HepG2 (cell line): Measurements from ENCODE around the gene AFTPH. TPM values are rescaled to one million over a fixed set of nuclear protein-coding genes. Genes with fewer than 3 reads are reported as not detected.

Experiments used
- ARID2 ChIP-seq: sonication (generic); formaldehyde crosslinking; IDR thresholded peaks from 2 replicates; pipeline ENCODE4 v1.8.1; 2022; ENCODE audit warnings: mild to moderate bottlenecking, missing genetic modification reagents, borderline replicate concordance
- ELF1 ChIP-seq: sonication (generic); formaldehyde crosslinking; IDR thresholded peaks from 2 replicates; pipeline ENCODE4 v1.4.0; 2020; ENCODE audit warnings: missing genetic modification reagents
- HNF4A ChIP-seq: sonication (generic); formaldehyde crosslinking; IDR thresholded peaks from 2 replicates; pipeline ENCODE4 v1.4.0; 2020; ENCODE audit warnings: missing genetic modification reagents
- IKZF4 ChIP-seq: sonication (generic); formaldehyde crosslinking; IDR thresholded peaks from 2 replicates; pipeline ENCODE4 v1.5.1; 2020; ENCODE audit warnings: borderline replicate concordance, mild to moderate bottlenecking, low read depth, missing genetic modification reagents; ENCODE audit errors: not compliant biosample characterization
- MBD4 ChIP-seq: IDR thresholded peaks from 2 replicates; pipeline ENCODE4 v1.6.1; 2012; ENCODE audit warnings: low read length, inconsistent platforms, borderline replicate concordance
- NPAS2 ChIP-seq: sonication (generic); formaldehyde crosslinking; IDR thresholded peaks from 2 replicates; pipeline ENCODE4 v1.8.0; 2022; ENCODE audit warnings: mild to moderate bottlenecking, missing genetic modification reagents, borderline replicate concordance
- POLR2AphosphoS2 ChIP-seq: IDR thresholded peaks from 2 replicates; pipeline ENCODE4 v1.6.1; 2011; ENCODE audit warnings: low read depth, low read length, improper control_type of control experiment
- PTBP1 ChIP-seq: fragments of 200-400 bp; formaldehyde crosslinking; IDR thresholded peaks from 2 replicates; pipeline ENCODE4 v1.6.1; 2018; ENCODE audit warnings: low read length, low read depth; ENCODE audit not compliant: poor library complexity, severe bottlenecking
- RFXAP ChIP-seq: sonication (generic); formaldehyde crosslinking; IDR thresholded peaks from 2 replicates; pipeline ENCODE4 v1.4.0; 2020; ENCODE audit warnings: missing genetic modification reagents, borderline replicate concordance
- THYN1 ChIP-seq: sonication (generic); formaldehyde crosslinking; IDR thresholded peaks from 2 replicates; pipeline ENCODE4 v1.8.1; 2023; ENCODE audit warnings: low read depth, mild to moderate bottlenecking, moderate library complexity, missing genetic modification reagents, borderline replicate concordance
- ZBTB7A ChIP-seq: sonication (generic); formaldehyde crosslinking; IDR thresholded peaks from 2 replicates; pipeline ENCODE4 v1.8.0; 2022; ENCODE audit warnings: mild to moderate bottlenecking, missing genetic modification reagents
- ZFP82 ChIP-seq: sonication (generic); formaldehyde crosslinking; IDR thresholded peaks from 2 replicates; pipeline ENCODE4 v1.5.1; 2020; ENCODE audit warnings: mild to moderate bottlenecking, missing genetic modification reagents, borderline replicate concordance
- ZNF337 ChIP-seq: sonication (generic); formaldehyde crosslinking; IDR thresholded peaks from 2 replicates; pipeline ENCODE4 v1.5.1; 2020; ENCODE audit warnings: missing genetic modification reagents, low read depth, mild to moderate bottlenecking, borderline replicate concordance
- ZNF496 ChIP-seq: sonication (generic); formaldehyde crosslinking; IDR thresholded peaks from 2 replicates; pipeline ENCODE4 v1.8.1; 2023; ENCODE audit warnings: mild to moderate bottlenecking, moderate library complexity, missing genetic modification reagents; ENCODE audit not compliant: insufficient replicate concordance
- ZNF501 ChIP-seq: sonication (generic); formaldehyde crosslinking; IDR thresholded peaks from 2 replicates; pipeline ENCODE4 v1.5.1; 2020; ENCODE audit warnings: mild to moderate bottlenecking, moderate library complexity, missing genetic modification reagents
- ZNF546 ChIP-seq: sonication (generic); formaldehyde crosslinking; conservative IDR thresholded peaks from 2 replicates; pipeline ENCODE4 v1.8.1; 2023; ENCODE audit warnings: mild to moderate bottlenecking, missing genetic modification reagents
- ZNF569 ChIP-seq: sonication (generic); formaldehyde crosslinking; IDR thresholded peaks from 2 replicates; pipeline ENCODE4 v1.5.0; 2020; ENCODE audit warnings: mild to moderate bottlenecking, missing genetic modification reagents, moderate library complexity, borderline replicate concordance
- ZNF670 ChIP-seq: sonication (generic); formaldehyde crosslinking; IDR thresholded peaks from 2 replicates; pipeline ENCODE4 v1.8.0; 2022; ENCODE audit warnings: mild to moderate bottlenecking, missing genetic modification reagents, borderline replicate concordance
- polyA plus RNA-seq, 8 experiments: library from polyadenylated mRNA; depleted of rRNA in 3 of 8; stranded (reverse) in 7 of 8; unstranded in 1 of 8; fragments of >200 nt; fragmentation: Illumina TruSeq in 4 of 8; extraction: Trizol in 4 of 8; gene quantifications; 2 replicates each; pipeline versions ENCODE4 v1.2.1 to v1.2.3, GENCODE V29; 2011 to 2016; ENCODE audit warnings: low read depth in 4 of 8, missing spikeins in 1 of 8, mixed read lengths in 1 of 8; ENCODE audit not compliant: insufficient read depth in 1 of 8
- total RNA-seq, 5 experiments: library from RNA; depleted of rRNA; stranded (reverse); fragments of >200 nt; fragmentation: Illumina TruSeq; extraction: Trizol; gene quantifications; 2 replicates each; pipeline ENCODE4 v1.2.3, GENCODE V29; 2016; ENCODE audit warnings: low read depth in 1 of 5
- TF ChIP-seq, protein P1 (sequence below): sonication (generic); formaldehyde crosslinking; IDR thresholded peaks from 2 replicates; pipeline ENCODE4 v1.4.0; 2020; ENCODE audit warnings: mild to moderate bottlenecking, missing genetic modification reagents
- TF ChIP-seq, protein P2 (sequence below): IDR thresholded peaks from 2 replicates; pipeline ENCODE4 v1.6.1; 2016; ENCODE audit warnings: mild to moderate bottlenecking
- TF ChIP-seq, protein P3 (sequence below): sonication (generic); formaldehyde crosslinking; conservative IDR thresholded peaks from 2 replicates; pipeline ENCODE4 v1.4.0; 2020; ENCODE audit warnings: missing genetic modification reagents
- TF ChIP-seq, protein P4 (sequence below): sonication (generic); formaldehyde crosslinking; IDR thresholded peaks from 2 replicates; pipeline ENCODE4 v1.9.0; 2022; ENCODE audit warnings: low read depth, missing genetic modification reagents

The AFTPH gene
- total and polyA plus RNA-seq, 2 of the 13 experiments (the other 11 are each of a cell fraction or from before 2014, with no cell fraction given): 27.5 to 36.8 TPM

DNA sequence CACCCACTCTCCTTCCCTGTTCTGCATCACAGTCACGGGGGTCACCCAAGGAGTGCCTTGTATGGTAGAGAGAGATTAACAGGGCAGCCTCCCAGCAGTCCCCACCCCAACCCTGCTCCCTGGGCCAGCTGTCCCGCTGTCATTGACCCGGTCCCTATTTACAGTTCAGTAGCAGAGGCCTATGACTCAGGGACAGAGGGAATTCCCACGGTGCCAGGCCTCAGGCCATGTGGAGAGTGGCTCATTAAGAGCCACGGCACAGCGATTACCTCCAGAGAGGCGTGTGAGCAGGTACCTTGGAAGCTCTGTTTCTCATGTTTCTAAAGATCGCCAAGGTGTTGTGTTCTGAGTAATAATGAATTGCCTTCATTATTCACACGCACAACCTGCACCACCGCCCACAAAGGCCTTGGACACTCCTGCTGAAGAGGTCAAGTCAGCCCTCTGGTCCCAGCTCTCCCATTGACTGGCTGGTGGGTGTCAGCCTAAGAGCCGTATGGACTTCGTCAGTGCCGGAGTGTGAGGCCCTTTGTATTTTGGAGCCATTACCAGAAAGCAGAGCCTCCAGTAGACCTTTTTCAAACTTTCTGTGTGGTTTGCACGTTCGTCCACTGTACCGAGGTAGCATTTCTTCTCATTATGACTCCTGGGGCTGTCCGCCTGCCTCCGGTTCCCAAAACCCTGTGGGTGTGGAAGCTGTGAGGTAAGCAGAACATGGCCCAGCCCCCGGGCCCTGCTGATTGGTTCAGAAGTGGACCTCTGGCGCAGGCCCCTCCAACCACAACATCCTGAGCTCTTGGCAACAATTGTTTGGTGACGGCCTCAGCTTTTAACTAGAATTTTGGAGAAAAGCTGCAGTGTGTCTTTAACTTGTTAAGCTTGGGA is 82.6 kb downstream of the AFTPH start (continued):
- TF ChIP-seq, protein P1, sequence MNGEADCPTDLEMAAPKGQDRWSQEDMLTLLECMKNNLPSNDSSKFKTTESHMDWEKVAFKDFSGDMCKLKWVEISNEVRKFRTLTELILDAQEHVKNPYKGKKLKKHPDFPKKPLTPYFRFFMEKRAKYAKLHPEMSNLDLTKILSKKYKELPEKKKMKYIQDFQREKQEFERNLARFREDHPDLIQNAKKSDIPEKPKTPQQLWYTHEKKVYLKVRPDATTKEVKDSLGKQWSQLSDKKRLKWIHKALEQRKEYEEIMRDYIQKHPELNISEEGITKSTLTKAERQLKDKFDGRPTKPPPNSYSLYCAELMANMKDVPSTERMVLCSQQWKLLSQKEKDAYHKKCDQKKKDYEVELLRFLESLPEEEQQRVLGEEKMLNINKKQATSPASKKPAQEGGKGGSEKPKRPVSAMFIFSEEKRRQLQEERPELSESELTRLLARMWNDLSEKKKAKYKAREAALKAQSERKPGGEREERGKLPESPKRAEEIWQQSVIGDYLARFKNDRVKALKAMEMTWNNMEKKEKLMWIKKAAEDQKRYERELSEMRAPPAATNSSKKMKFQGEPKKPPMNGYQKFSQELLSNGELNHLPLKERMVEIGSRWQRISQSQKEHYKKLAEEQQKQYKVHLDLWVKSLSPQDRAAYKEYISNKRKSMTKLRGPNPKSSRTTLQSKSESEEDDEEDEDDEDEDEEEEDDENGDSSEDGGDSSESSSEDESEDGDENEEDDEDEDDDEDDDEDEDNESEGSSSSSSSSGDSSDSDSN (CRISPR knock-in tag): peak; percentile 52; the same call in 1 of the 2 replicates
- TF ChIP-seq ZNF496 (CRISPR knock-in tag) (no peak), IKZF4 (no peak), ARID2 (CRISPR knock-in tag) (0 out of 2 replicates have a peak, but pooled peaks have one; percentile 21), NPAS2 (CRISPR knock-in tag) (no peak), POLR2AphosphoS2 (no peak), ZNF501 (peak; percentile 31; the same call in 1 of the 2 replicates), ZBTB7A (CRISPR knock-in tag) (no peak), ZNF569 (CRISPR knock-in tag) (0 out of 2 replicates have a peak, but pooled peaks have one; percentile 65), THYN1 (CRISPR knock-in tag) (no peak), HNF4A (CRISPR knock-in tag) (peak; percentile 21; the same call in 1 of the 2 replicates), MBD4 (no peak), RFXAP (CRISPR knock-in tag) (peak; percentile 95), ZNF546 (no peak), PTBP1 (no peak), ZNF337 (CRISPR knock-in tag) (no peak), ZNF670 (CRISPR knock-in tag) (no peak), ELF1 (no peak; the same call in 1 of the 2 replicates), ZFP82 (CRISPR knock-in tag) (no peak; the same call in 1 of the 2 replicates)
- TF ChIP-seq, protein P2, sequence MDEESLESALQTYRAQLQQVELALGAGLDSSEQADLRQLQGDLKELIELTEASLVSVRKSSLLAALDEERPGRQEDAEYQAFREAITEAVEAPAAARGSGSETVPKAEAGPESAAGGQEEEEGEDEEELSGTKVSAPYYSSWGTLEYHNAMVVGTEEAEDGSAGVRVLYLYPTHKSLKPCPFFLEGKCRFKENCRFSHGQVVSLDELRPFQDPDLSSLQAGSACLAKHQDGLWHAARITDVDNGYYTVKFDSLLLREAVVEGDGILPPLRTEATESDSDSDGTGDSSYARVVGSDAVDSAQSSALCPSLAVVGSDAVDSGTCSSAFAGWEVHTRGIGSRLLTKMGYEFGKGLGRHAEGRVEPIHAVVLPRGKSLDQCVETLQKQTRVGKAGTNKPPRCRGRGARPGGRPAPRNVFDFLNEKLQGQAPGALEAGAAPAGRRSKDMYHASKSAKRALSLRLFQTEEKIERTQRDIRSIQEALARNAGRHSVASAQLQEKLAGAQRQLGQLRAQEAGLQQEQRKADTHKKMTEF (CRISPR knock-in tag): peak; percentile 56; the same call in 1 of the 2 replicates
- TF ChIP-seq, protein P3, sequence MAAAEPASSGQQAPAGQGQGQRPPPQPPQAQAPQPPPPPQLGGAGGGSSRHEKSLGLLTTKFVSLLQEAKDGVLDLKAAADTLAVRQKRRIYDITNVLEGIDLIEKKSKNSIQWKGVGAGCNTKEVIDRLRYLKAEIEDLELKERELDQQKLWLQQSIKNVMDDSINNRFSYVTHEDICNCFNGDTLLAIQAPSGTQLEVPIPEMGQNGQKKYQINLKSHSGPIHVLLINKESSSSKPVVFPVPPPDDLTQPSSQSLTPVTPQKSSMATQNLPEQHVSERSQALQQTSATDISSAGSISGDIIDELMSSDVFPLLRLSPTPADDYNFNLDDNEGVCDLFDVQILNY (CRISPR knock-in tag): no peak
- TF ChIP-seq, protein P4, sequence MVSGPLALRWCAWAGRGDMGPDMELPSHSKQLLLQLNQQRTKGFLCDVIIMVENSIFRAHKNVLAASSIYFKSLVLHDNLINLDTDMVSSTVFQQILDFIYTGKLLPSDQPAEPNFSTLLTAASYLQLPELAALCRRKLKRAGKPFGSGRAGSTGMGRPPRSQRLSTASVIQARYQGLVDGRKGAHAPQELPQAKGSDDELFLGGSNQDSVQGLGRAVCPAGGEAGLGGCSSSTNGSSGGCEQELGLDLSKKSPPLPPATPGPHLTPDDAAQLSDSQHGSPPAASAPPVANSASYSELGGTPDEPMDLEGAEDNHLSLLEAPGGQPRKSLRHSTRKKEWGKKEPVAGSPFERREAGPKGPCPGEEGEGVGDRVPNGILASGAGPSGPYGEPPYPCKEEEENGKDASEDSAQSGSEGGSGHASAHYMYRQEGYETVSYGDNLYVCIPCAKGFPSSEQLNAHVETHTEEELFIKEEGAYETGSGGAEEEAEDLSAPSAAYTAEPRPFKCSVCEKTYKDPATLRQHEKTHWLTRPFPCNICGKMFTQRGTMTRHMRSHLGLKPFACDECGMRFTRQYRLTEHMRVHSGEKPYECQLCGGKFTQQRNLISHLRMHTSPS (CRISPR knock-in tag): peak; percentile 69; the same call in 1 of the 2 replicates
